NCI-H1092 treated with DMSO at 0.1 percent for 48 hours (cell line): ENCODE results near the gene ATP6V0A1.
"Not testable (repeated sequence)": the region's sequence is repeated elsewhere in the genome, so short reads cannot be mapped to it uniquely, and the experiment has no call there.

Experiments
- DNase-seq: peaks from one replicate; lab custom pipeline; 2025; lab: John Stamatoyannopoulos, UW

The ATP6V0A1 gene

DNA sequence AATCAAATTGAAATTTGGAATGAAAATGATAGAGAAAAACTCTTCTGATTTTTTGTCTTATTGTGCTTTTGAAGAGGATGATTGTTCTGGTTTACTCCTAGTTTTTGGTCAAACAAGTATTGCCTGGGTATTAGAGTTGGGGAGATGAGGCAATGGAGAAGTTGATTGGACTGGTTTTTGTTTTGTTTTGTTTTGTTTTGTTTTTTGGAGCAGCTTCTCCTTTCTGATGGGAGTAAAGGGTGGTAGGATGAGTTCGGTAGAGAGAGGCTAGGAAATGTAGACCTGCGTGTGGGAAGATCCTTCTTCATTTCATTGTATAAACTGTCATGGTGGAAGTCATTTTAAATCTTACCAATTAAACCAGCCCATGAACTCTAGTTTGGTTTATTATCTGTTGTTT lies 17.7 kb downstream of the ATP6V0A1 start:
- DNase-seq, result no peak

DNA sequence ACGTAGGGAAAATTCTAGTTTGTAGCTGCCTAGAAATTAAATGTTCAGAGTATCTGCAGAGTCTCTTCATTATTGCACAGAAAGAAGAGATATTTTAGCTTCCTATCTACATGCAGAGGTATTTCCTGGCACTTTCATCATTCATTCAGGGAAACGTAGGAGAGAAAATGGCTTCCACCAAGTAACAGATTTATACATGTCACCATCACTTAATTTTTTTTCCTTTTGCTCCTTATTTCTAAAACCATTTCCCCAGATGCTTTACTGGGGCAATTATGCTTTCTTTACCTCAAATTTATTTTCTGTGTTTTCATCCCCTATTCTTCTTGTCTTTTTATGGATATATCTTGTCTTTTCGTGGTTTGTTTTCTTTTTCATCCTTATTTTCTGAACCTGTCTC lies 18.5 kb downstream of the ATP6V0A1 start:
- DNase-seq, result no peak

DNA sequence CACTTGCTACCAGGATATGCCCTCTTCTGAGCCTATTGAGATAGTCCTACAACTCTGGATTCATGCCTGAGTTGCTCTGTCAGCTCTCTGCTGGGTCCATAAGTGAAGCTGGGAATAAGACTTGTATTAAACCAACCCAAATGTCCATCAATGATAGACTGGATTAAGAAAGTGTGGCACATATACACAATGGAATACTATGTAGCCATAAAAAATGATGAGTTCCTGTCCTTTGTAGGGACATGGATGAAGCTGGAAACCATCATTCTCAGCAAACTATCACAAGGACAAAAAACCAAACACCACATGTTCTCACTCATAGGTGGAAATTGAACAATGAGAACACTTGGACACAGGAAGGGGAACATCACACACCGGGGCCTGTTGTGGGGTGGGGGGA lies 19.1 kb downstream of the ATP6V0A1 start:
- not testable (repeated sequence) for DNase-seq

DNA sequence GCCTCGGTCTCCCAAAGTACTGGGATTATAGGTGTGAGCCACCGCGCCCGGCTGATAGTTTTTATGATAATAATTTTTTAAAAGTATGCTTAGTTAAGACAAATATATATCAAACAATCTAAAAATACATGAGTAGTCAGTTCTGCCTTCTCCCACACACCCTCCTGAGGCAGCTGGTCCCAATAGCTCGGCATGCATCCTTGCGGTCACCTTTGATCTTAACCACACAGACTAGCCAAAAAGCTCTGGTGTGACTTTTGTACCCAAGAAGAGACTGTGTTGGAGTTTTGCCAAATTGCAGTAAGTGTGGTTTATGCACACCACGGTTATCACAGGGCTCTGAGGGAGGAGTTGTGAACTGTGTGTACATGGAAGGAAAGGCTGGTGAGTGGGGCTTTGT lies 25.6 kb downstream of the ATP6V0A1 start:
- no peak for DNase-seq

DNA sequence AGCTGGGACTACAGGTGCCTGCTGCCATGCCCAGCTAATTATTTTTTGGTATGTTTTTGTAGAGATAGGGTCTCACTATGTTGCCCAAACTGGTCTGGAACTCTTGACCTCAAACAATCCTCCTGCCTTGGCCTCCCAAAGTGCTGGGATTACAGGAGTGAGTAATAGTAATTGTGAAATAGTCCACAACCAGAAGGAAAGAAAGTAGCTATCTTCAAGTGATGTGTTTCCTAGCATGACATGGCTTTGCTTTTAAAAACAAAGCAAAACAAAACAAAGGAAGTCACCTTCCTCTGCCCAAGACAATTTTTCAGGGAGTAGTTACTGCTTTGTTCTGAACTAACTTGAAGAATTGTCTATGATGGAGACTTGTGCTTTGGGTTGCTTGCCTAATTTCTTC lies 27.0 kb downstream of the ATP6V0A1 start:
- no peak for DNase-seq

DNA sequence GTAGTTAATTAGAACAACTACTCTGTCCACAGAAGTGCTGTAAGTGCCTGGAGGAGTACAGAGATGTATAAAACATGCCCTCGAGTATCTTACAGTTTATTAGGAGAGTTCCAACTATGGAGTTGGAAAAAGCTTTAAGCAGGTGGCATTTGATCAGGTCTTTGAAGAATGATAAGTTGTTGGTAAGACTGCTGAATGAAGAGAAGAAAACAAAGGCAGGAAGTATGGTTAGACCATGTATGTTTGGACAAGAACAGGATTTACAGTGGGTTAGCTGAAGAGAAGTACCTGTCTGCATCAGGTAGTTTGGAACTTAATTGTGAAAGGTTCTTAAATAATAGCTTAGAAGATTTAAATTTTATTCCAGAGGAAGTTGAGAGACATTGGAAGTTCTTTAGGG lies 29.4 kb downstream of the ATP6V0A1 start:
- no peak for DNase-seq

DNA sequence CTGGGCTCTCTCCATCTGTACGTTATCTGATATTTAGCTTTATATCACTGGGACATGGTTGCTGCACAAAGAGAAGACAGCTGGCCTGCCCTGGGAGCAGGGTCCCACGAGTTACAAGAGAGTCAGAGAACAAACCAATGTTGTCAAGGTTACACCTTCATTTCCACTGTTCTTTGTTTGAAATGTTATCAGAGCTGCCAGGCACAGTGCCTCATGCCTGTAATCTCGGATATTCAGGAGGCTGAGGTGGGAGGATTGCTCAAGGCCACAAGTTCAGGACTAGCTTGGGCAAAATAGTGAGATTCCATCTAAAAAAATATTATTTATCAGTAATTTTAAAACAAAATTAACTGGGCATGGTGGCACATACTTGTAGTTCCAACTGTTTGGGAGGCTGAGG lies 34.6 kb downstream of the ATP6V0A1 start:
- DNase-seq, result no peak

DNA sequence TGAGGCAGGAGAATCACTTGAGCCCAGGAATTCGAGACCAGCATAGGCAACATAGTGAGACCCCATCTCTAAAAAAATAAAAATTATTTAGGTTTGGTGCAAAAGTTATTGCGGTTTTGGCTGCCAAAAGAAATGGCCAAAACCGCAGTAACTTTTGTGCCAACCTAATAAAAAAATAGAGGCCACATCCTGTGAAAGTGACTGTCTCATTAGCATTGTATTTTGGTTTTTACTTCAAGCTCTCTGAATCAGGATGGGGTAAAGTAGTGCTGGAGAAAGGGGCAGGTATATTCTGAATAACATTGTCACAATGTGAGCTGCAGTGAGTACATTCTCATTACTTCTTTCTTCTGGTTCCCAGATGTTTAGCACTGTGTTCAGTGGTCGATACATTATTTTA lies 36.0 kb downstream of the ATP6V0A1 start:
- DNase-seq, result no peak

DNA sequence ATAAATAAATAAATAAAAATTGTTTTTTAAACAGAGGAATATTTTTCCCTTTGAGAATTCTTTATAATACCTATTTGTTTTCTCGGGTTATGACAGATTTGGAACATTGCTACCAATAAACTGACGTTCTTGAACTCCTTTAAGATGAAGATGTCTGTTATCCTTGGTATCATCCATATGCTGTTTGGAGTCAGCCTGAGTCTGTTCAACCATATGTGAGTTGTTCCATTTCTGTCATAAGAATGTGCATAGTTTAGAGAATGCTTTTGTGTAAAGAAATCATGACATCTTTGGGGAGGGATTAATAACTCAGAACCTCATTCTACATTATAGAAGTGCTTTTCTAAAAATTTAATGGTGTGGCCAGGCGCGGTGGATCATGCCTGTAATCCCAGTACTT lies 40.1 kb downstream of the ATP6V0A1 start:
- no peak for DNase-seq

DNA sequence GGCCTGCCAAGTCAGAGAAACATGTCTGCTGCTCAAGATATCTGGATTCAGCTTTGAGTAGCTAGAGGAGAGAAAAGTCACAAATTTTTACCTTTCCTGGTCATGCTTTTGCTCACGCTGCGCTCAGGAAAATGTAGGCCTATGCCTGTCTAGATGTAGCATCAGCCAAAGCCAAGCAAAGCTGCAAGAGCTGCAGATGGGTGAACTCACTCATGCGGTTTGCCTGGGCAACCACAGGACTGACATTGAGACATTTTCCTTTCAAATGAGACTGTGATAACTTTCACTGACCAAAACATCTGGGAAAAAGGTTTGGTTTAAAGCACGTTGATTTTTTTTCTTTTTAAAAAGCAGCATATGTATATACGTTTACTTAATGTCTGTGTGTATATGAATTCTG lies 43.4 kb downstream of the ATP6V0A1 start:
- DNase-seq, result no peak

DNA sequence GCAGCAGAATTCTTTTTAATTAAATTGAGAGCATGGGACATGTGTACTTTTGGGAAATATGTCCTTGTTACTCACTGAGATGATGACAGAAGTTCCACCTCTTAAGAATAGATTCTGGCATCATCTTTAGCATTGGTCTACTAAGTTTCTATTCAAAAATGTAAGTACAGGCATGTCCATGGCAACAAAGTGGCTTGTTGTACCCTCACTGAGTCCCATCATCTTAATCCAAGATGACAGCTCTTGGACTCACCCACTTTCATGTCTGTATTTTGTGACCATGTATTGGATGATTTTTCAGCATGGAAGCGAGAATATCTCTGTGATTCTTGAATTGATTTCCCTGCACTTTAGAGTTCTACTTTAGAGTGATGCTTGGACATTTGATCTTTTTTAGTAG lies 44.2 kb downstream of the ATP6V0A1 start:
- no peak for DNase-seq

DNA sequence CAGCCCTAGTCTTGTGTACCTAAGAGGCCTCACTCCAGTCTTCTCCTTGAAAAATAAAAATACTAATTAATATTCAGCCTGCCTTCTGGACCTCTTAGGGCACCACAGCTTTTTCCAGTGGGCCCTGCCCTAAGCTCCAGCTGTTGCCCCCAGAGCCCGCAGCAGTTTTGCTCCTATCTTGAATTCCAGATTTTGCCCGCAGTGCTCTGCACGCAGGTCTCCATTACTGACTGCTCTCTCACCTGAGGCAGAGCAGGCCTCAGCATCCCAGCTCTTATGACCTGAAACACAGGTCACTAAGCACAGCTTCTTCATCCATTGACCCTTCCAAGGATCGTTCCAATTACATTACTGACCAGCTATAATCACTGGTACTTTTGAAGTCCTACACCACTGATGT lies 49.0 kb downstream of the ATP6V0A1 start:
- no peak for DNase-seq

DNA sequence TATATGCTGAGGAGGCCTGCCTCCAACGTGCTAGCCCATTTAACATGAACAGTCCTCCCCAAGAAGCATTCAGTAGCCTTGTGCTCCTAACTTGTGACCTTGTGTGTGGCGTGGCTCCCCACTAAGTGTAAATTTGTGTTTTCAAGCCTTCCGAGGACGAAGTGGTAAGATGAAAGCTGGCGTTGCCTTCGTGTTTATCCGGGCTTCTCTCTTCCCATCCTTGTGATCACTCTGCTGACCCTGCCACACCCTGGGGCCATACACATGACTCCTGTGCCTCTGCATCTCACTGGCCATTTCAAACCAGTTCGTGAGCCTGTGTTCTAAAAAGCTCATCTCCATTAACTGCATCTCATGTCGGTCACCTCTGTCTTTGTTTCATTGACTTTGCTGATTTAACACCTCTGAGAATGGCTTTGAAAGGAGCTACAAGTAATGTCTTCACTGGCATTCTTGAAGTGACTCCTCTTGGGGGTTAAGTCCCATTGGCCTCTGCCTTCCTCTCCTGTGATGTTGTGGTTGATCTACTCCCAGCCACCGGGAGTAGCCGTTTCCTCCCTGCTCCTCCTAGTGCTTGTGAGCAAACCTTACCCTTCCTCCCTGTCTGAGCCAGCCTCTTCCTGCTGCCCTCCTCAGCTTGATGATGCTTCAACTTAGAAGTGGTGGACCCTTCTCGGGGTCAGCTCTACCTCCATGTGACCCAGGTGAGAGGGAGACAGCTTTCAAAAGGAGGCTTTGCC lies 49.9 kb downstream of the ATP6V0A1 start:
- no peak for DNase-seq

DNA sequence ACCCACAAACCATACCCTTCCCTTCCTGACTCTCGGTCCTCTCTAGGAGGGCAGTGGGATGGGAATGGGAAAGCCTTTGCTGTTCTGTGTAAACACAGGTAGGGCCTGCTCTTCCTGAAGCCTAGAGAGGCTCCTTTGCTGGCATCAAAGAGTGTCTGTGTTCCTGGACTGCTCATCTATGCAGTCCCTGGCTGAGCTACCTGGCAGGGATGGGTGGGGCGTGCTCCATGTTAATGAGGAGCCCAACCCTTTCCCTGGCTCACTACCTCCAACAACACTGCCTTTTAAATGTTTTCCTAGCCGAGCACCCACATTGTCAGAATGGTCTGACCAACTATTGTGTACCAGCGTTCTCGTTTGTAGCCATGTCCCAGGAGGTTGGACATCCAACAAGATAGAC lies 50.7 kb downstream of the ATP6V0A1 start:
- DNase-seq, result no peak

DNA sequence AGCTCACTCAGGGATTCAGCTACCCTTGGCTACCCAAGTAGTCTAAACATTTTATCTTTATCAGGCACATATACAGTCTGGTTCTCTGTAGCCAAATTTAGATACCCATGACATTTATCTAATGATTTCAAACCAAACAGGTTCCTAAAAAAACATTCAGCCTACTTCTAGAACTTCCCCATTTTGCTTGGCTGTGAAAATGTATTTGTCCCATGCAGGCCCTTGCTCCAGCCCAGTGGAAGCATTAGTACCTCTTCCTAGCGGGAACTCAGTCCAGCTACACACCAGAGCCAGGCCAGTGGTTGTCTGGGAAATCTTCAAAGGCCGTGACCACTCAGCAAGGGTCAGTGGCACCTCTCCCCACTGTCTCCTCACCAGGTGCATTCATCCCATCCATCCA lies 51.2 kb downstream of the ATP6V0A1 start:
- no peak for DNase-seq

DNA sequence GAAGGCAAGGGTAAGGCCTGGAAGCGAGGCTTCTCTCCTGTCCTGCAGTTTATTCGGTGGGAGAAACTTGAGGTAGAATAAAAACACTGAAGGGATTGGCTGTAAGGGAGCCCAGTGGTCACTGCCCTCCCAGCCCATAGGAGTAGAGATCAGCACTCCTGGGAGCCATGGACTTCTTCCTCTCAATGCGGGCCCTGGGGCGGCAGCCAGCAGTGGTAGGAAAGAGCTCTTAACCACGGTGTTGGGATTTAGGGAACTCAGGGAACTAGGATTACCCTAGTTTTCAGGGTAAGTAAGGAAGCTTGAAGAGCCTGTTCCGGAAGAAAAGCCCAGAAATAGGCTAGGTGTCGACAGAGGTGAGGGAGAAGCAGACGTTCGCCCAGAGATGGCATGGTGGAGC lies 53.6 kb downstream of the ATP6V0A1 start:
- no peak for DNase-seq

DNA sequence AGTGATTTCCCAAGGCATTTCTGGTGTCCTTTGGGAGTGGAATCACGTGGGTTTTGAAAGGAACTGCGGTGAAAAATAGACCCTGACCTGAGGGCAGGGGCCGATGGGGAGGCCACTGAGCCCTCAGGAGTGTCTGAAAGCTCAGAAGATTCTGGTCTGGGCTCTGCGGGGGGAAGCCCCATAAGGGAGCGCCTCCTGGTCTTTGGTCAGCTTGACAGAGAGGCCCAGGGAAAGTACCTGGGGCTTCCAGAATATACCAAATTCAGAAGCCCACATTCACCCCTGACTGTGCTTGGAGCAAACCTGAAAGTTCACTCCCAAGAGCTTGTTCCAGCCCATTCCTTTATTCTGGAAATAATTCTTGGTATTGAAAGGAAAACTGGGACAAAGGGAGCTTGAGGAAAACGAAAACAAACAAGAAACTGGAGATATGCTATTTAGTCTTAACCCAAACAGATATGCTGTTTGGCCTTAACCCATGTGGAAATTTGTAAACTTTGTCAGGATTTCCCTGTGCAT lies 54.1 kb downstream of the ATP6V0A1 start:
- no peak for DNase-seq

DNA sequence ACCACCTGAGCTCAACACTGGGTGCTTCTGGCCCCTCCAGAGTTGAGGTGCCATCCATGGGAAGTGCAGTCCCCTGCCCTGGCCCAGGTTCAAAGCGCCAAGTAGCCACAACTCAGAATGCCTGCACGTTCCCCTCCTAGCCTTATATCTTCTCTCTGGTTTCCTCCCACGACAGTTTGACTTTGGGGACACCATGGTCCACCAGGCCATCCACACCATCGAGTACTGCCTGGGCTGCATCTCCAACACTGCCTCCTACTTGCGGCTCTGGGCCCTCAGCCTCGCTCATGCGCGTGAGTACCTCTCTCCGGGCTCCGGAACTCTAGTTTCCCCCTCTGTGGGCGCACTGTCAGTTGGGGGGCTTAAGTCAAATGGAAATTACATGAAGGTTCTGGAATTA lies 55.0 kb downstream of the ATP6V0A1 start:
- no peak for DNase-seq

DNA sequence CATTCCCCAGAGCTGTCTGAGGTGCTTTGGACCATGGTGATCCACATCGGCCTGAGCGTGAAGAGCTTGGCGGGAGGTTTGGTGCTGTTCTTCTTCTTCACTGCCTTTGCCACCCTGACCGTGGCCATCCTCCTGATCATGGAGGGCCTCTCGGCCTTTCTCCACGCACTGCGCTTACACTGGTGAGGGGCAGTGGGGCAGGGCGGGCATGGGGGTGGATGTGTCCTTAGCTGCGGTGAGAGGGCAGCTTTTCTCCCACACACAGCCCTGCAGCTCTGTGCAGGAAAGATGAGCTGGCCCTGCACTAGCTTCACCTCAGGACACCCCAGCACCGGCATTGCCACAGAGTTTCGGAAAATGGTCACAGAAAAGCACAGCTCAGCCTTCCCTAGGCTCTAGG lies 55.6 kb downstream of the ATP6V0A1 start:
- no peak for DNase-seq

DNA sequence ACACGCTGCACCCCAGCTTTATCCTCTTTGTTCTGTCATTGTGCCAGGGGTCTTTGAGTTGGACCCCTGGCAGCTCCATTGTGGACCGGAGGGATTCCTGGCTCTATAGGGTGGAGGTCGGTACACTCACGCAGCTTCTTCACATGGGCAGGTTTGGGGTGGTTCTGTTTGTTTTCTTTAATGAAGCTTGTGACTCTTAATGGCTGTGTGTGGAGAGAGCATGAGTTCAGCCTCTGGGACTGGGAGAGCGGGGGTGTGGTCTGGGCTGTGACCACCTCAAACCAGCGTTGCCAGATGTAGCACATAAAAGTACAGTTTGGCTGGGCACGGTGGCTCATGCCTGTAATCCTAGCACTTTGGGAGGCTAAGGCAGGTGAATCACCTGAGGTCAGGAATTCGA lies 56.2 kb downstream of the ATP6V0A1 start:
- no peak for DNase-seq

DNA sequence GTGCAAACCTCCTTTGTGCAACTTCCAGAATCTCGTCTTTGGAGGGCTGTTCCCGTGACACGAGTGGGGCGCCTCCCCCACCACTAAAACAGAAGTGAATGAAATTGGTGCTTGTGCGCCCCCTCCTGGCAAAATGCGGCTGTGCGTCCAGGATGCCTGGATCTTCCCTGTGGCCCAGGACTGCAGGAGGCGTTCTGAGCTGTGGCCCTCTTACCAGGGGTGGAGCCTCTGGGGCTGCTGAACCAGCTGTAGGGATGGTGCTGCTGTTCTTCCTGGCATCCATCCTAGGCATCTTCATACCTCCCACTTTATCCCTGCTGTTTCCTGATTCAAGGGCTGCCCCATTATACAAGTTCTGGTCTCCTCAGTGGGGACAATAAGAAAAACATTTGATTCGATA lies 58.8 kb downstream of the ATP6V0A1 start:
- DNase-seq, result peak; percentile 11

DNA sequence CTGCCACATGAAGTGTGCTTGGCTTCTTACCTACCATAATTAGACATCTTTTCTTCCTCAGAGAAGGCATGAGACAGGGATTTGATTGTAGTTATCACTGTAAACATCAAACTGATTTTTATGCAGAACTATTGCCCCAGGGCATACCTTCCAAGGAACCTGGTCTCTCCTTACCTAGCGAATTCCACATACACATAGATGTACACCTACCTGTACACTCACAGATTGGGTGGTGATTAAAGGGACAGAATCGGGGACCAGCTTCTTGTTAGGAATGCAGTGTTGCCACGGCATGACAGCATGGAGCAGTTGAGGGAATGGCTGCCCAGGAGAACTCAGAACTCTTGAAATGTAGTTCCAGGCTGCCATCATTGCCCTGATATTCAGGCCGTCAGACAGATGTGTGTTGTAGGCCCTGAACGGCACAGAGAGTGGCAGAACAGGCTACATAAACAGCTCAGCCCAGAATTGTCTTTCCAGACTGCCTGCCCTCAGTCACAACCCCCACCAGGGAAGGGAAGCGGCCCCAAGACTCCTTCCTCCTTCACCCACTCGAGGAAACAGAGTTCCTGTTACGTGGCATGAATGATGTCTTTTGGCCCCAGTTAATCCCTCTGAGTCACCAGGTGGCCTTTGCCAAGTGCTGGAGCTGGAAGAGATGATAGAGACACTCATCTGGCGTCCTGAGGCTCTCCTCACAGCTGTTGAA lies 59.5 kb downstream of the ATP6V0A1 start:
- no peak for DNase-seq

DNA sequence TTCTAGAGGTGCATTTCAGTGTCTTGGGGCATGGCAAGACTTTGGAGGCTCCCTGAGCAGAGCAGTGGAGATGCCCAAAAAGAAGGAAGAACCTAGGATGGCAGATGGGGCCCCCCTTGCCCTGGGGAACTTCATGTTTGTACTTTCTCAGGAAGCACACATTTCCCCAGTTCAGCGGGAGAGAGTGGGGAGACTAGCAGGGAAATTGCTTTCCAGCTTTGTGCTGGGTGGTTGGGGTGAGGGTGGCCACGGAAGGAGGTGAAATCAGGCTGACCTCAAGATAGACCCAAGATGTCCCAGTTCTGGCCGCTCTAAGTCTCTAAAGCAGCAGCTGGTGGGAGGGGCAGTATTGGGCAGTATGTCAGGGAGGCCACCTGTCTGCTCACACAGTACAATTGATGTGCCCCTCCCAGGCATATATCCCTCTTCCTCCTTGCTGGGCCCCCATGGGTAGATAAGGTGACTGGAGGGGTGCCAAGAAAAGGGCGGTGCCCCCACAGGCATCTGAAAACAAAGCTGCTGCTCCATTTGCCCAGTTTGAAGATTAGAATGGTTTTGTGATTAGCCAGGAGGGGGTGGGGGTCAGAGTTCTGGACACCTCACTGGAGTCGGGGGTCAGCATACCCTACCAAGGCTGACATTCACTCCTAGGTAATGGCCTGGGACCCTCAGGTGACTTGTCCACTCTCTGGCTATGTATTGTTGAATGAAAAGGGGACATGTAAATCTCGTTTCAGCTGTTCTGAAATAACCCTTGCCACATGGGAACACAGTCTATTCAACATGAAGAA lies 60.3 kb downstream of the ATP6V0A1 start:
- DNase-seq, result no peak
